ENCODE data around the gene CYFIP1. TPM values are rescaled to one million over a fixed set of nuclear protein-coding genes. Genes with fewer than 3 reads are reported as not detected.
A peak's percentile ranks its signal among the peaks of the same experiment; 100 is the strongest.

The CYFIP1 gene
- total RNA-seq, 1 experiment from 2014 or later, result 143 TPM

DNA sequence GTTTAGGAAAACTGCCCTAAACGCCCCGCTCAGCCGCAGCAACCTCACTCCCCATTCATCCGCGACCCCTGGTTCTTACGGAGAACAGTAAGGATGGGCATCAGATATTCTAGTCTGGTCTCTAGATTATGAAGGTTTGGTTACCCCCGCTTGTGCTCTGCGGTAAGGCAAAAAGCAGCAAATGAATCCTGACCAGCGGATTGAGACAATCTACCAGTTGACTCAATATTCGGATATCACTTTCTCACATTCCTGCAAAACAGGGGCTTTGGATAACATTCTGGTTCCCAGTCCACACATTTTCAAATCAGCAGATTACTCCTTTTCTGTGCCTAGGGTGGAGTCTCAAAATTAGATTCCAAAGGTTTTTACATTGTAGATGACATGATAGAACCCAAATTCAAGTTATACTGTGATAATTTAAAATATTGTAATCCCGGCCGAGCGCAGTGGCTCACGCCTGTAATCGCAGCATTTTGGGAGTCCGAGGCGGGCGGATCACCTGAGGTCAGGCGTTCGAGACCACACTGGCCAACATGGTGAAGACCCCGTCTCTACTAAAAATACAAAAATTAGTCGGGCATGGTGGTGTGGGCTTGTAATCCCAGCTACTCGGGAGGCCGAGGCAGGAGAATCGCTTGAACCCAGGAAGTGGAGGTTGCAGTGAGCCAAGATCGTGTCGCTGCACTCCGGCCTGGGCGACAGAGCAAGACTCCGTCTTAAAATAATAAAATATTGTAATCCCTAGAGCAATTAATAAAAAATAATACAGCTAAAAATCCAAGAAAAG is 1.1 kb upstream of the CYFIP1 start:
- POLR2A ChIA-PET, result no interaction called here
- intact Hi-C loops (cut with micrococcal nuclease), result loop anchor here (5.0 kb wide), 1 partner anchor 84 kb away; no protein-coding TSS in a partner anchor
- CTCF ChIA-PET, result no interaction called here

More for the DNA sequence above, 1.1 kb upstream of the CYFIP1 start:
- TF ChIP-seq, protein P1, sequence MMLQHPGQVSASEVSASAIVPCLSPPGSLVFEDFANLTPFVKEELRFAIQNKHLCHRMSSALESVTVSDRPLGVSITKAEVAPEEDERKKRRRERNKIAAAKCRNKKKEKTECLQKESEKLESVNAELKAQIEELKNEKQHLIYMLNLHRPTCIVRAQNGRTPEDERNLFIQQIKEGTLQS (IDR thresholded peaks at IDR 0.05), result no peak
- TF ChIP-seq CBX3 (IDR thresholded peaks at IDR 0.05; ENCODE audit: low read depth) (no peak), ELF1 (IDR thresholded peaks at IDR 0.05; ENCODE audit: borderline replicate concordance, low read depth) (no peak), SP1 (IDR thresholded peaks at IDR 0.05; ENCODE audit: low read depth) (no peak), ZFX (IDR thresholded peaks at IDR 0.05) (no peak), ZNF274 (IDR thresholded peaks at IDR 0.05; ENCODE audit: low read depth, low read length) (no peak)
- TF ChIP-seq, protein P2, sequence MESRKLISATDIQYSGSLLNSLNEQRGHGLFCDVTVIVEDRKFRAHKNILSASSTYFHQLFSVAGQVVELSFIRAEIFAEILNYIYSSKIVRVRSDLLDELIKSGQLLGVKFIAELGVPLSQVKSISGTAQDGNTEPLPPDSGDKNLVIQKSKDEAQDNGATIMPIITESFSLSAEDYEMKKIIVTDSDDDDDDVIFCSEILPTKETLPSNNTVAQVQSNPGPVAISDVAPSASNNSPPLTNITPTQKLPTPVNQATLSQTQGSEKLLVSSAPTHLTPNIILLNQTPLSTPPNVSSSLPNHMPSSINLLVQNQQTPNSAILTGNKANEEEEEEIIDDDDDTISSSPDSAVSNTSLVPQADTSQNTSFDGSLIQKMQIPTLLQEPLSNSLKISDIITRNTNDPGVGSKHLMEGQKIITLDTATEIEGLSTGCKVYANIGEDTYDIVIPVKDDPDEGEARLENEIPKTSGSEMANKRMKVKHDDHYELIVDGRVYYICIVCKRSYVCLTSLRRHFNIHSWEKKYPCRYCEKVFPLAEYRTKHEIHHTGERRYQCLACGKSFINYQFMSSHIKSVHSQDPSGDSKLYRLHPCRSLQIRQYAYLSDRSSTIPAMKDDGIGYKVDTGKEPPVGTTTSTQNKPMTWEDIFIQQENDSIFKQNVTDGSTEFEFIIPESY (IDR thresholded peaks at IDR 0.05; ENCODE audit: extremely low read depth, insufficient replicate concordance, low read length), result no peak
- TF ChIP-seq, protein P3, sequence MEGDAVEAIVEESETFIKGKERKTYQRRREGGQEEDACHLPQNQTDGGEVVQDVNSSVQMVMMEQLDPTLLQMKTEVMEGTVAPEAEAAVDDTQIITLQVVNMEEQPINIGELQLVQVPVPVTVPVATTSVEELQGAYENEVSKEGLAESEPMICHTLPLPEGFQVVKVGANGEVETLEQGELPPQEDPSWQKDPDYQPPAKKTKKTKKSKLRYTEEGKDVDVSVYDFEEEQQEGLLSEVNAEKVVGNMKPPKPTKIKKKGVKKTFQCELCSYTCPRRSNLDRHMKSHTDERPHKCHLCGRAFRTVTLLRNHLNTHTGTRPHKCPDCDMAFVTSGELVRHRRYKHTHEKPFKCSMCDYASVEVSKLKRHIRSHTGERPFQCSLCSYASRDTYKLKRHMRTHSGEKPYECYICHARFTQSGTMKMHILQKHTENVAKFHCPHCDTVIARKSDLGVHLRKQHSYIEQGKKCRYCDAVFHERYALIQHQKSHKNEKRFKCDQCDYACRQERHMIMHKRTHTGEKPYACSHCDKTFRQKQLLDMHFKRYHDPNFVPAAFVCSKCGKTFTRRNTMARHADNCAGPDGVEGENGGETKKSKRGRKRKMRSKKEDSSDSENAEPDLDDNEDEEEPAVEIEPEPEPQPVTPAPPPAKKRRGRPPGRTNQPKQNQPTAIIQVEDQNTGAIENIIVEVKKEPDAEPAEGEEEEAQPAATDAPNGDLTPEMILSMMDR (IDR thresholded peaks at IDR 0.05 in 2 of 3, conservative IDR thresholded peaks at IDR 0.05 in 1 of 3; ENCODE audit: borderline replicate concordance in 1 of 3, insufficient read depth in 1 of 3, low read depth in 2 of 3, low read length in 2 of 3), result no peak
- TF ChIP-seq, protein P4, sequence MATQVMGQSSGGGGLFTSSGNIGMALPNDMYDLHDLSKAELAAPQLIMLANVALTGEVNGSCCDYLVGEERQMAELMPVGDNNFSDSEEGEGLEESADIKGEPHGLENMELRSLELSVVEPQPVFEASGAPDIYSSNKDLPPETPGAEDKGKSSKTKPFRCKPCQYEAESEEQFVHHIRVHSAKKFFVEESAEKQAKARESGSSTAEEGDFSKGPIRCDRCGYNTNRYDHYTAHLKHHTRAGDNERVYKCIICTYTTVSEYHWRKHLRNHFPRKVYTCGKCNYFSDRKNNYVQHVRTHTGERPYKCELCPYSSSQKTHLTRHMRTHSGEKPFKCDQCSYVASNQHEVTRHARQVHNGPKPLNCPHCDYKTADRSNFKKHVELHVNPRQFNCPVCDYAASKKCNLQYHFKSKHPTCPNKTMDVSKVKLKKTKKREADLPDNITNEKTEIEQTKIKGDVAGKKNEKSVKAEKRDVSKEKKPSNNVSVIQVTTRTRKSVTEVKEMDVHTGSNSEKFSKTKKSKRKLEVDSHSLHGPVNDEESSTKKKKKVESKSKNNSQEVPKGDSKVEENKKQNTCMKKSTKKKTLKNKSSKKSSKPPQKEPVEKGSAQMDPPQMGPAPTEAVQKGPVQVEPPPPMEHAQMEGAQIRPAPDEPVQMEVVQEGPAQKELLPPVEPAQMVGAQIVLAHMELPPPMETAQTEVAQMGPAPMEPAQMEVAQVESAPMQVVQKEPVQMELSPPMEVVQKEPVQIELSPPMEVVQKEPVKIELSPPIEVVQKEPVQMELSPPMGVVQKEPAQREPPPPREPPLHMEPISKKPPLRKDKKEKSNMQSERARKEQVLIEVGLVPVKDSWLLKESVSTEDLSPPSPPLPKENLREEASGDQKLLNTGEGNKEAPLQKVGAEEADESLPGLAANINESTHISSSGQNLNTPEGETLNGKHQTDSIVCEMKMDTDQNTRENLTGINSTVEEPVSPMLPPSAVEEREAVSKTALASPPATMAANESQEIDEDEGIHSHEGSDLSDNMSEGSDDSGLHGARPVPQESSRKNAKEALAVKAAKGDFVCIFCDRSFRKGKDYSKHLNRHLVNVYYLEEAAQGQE (IDR thresholded peaks at IDR 0.05; ENCODE audit: low read depth), result no peak
- BruUV-seq (replicated peaks), result TSS peak; percentile 79
- Histone ChIP-seq H3K4me3 (replicated peaks in 1 of 2; ENCODE audit: low read depth in 1 of 2, low read length in 2 of 2) (peak overlapping the region; percentile 91 to 95), H4K20me1 (ENCODE audit: insufficient read depth) (peaks cover 11% of the 10 kb centered on the region; the same call in 1 of the 2 replicates), H3K4me1 (ENCODE audit: control insufficient read depth in 1 of 2, insufficient read depth in 2 of 2, low read length in 2 of 2) (peaks cover 15 to 23% of the 10 kb centered on the region in 2 experiments), H3K9me3 (ENCODE audit: control insufficient read depth in 1 of 2, insufficient read depth in 1 of 2, low read depth in 1 of 2, low read length in 2 of 2) (no peaks in the 10 kb centered on the region), H3K9me2 (ENCODE audit: insufficient read depth) (no peaks in the 10 kb centered on the region), H3K27me3 (ENCODE audit: insufficient read depth, low read length) (no peaks in the 10 kb centered on the region), H3K9ac (ENCODE audit: low read length) (peak overlapping the region; percentile 80), H3K27ac (ENCODE audit: low read depth, low read length) (peak overlapping the region; percentile 93), H3K79me2 (ENCODE audit: insufficient read depth, low read length) (peaks cover 36% of the 10 kb centered on the region), H3K4me2 (ENCODE audit: low read length) (peak overlapping the region; percentile 87), H3K36me3 (ENCODE audit: control insufficient read depth in 1 of 2, insufficient read depth in 2 of 2, low read length in 2 of 2) (no peaks in the 10 kb centered on the region), H2AFZ (ENCODE audit: low read depth, low read length, poor library complexity, severe bottlenecking) (no peak overlapping the region)
- DNase-seq (ENCODE audit: low read depth, low spot score) (no peak), ATAC-seq (no peak)
- RAD21 ChIA-PET (ENCODE audit: low non-redundant PET in 1 of 2, low total read pairs in 2 of 2, uncharacterized antibody in 2 of 2, unreplicated experiment in 2 of 2), result no interaction called here

All from HCT116 (cell line).